Measurements from ENCODE around the gene LCNL1. TPM values are rescaled to one million over a fixed set of nuclear protein-coding genes. Genes with fewer than 3 reads are reported as not detected.

LCNL1 gene
- total and polyA plus RNA-seq, 2 of the 13 experiments (the other 11 are each of a cell fraction or from before 2014, with no cell fraction given) = not detected

DNA sequence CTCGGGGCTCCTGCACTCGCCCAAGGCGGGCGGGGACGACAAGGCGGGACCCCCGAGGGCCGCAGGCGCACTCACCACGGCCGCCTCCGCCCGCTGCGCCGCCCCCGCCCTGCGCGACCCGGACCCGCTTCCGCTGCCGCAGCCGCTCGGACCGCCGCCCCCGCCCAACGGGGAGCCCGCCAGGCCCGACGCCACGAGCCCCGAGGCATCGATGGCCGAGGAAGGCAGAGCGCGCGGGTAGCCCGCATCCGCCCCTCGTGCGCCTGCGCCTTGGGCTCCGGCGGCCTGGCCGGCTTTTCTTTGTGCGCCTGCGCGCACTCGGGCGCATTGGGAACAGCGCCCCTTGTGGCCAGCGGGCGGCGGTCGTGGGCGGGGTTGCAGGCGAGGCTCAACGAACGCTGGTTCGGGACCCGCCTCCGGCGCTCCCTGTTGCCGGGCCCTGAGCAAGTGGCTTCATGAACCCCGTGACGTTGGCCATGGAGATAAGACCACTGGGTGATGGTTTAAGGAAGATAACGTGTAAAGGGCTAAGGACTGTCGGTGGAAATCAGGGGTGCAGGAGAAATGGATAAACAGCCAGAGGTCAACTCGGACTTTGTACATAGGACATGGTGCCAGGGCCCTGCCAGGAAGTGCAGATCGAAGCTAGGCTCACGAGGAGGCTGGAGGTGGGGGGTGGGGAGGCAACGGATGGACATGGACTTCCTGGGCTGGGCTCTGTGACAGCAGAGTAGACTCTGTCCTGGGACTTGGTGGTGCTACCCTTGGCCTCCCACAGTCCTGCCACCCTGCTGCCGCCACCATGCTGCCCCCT, 38.1 kb upstream of the LCNL1 start, which contains the start of the genes C8G and FBXW5 (continued):
- TF ChIP-seq SOX6 (IDR thresholded peaks at IDR 0.05) (no peak), SOX6 (CRISPR knock-in tag; IDR thresholded peaks at IDR 0.05) (peak; percentile 57), YY1 (IDR thresholded peaks at IDR 0.05; ENCODE audit: insufficient read depth, insufficient replicate concordance, low read depth, low read length) (peak; percentile 87), RFXAP (CRISPR knock-in tag; IDR thresholded peaks at IDR 0.05; ENCODE audit: borderline replicate concordance) (peak; percentile 62; the same call in 1 of the 2 replicates), ZNF136 (CRISPR knock-in tag; IDR thresholded peaks at IDR 0.05; ENCODE audit: low read depth) (peak; percentile 47; the same call in 1 of the 2 replicates), ZNF614 (CRISPR knock-in tag; IDR thresholded peaks at IDR 0.05; ENCODE audit: borderline replicate concordance) (peak; percentile 83), ZNF816 (CRISPR knock-in tag; IDR thresholded peaks at IDR 0.05; ENCODE audit: borderline replicate concordance) (0 out of 2 replicates have a peak, but pooled peaks have one; percentile 58), HOXA5 (CRISPR knock-in tag; IDR thresholded peaks at IDR 0.05) (no peak), TARDBP (CRISPR knock-in tag; IDR thresholded peaks at IDR 0.05) (peak; percentile 16; the same call in 1 of the 2 replicates), ZNF143 (CRISPR knock-in tag; IDR thresholded peaks at IDR 0.05) (no peak), GATA4 (IDR thresholded peaks at IDR 0.05; ENCODE audit: borderline replicate concordance, low read depth) (peak; percentile 15; the same call in 1 of the 2 replicates)
- TF ChIP-seq, protein P1, sequence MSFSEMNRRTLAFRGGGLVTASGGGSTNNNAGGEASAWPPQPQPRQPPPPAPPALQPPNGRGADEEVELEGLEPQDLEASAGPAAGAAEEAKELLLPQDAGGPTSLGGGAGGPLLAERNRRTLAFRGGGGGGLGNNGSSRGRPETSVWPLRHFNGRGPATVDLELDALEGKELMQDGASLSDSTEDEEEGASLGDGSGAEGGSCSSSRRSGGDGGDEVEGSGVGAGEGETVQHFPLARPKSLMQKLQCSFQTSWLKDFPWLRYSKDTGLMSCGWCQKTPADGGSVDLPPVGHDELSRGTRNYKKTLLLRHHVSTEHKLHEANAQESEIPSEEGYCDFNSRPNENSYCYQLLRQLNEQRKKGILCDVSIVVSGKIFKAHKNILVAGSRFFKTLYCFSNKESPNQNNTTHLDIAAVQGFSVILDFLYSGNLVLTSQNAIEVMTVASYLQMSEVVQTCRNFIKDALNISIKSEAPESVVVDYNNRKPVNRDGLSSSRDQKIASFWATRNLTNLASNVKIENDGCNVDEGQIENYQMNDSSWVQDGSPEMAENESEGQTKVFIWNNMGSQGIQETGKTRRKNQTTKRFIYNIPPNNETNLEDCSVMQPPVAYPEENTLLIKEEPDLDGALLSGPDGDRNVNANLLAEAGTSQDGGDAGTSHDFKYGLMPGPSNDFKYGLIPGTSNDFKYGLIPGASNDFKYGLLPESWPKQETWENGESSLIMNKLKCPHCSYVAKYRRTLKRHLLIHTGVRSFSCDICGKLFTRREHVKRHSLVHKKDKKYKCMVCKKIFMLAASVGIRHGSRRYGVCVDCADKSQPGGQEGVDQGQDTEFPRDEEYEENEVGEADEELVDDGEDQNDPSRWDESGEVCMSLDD (CRISPR knock-in tag; IDR thresholded peaks at IDR 0.05; ENCODE audit: borderline replicate concordance) = peak; percentile 34; the same call in 1 of the 2 replicates
- TF ChIP-seq, protein P2, sequence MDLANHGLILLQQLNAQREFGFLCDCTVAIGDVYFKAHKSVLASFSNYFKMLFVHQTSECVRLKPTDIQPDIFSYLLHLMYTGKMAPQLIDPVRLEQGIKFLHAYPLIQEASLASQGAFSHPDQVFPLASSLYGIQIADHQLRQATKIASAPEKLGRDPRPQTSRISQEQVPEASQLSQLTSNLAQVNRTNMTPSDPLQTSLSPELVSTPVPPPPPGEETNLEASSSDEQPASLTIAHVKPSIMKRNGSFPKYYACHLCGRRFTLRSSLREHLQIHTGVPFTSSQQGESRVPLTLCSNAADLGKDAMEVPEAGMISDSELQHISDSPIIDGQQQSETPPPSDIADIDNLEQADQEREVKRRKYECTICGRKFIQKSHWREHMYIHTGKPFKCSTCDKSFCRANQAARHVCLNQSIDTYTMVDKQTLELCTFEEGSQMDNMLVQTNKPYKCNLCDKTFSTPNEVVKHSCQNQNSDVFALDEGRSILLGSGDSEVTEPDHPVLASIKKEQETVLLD (CRISPR knock-in tag; IDR thresholded peaks at IDR 0.05; ENCODE audit: low read depth) = peak; percentile 97
- TF ChIP-seq, protein P3, sequence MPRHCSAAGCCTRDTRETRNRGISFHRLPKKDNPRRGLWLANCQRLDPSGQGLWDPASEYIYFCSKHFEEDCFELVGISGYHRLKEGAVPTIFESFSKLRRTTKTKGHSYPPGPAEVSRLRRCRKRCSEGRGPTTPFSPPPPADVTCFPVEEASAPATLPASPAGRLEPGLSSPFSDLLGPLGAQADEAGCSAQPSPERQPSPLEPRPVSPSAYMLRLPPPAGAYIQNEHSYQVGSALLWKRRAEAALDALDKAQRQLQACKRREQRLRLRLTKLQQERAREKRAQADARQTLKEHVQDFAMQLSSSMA (CRISPR knock-in tag; IDR thresholded peaks at IDR 0.05) = 0 out of 2 replicates have a peak, but pooled peaks have one; percentile 39
